Measurements from ENCODE around the gene FGD4. TPM values are rescaled to one million over a fixed set of nuclear protein-coding genes. Genes with fewer than 3 reads are reported as not detected.

Gene FGD4
- total RNA-seq, 1 experiment from 2014 or later: 54.3 TPM

DNA sequence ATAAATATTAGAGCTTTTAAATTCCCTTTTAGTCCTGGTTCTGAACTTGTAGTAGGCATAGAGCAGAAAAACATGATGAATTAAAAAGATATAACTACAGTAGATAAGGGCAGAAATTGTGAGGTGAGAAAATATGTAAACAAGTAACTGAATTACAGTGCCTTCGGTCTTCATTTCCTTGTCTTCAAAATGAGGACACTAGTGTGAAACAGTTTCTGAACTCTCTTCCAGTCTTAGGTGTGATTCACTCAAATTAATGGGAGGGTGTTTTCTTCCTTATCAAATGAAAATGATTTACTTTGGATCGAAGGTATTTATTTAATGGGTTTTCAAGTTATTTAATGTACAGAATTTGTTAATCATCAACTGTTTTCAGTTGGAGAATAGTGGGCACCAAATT lies 1.5 kb downstream of the FGD4 start:
- Histone ChIP-seq H4K8ac (replicated peaks; ENCODE audit: insufficient read length, low read depth, low read length) (no peak overlapping the region), H3T11ph (ENCODE audit: low read length) (no peak overlapping the region), H3K4me2 (ENCODE audit: insufficient read depth, insufficient read length, low read length) (peak overlapping the region; percentile 98), H2AFZ (ENCODE audit: low read length) (no peak overlapping the region), H2AK5ac (ENCODE audit: insufficient read length, low read length) (no peak overlapping the region), H4K20me1 (ENCODE audit: control insufficient read depth, insufficient read depth, insufficient read length) (no peaks in the 10 kb centered on the region), H3K14ac (ENCODE audit: insufficient read depth, low read length) (no peak overlapping the region), H4K5ac (ENCODE audit: insufficient read length, low read depth, low read length) (no peak overlapping the region), H3K4me1 (ENCODE audit: insufficient read depth, low read length) (peaks cover 7% of the 10 kb centered on the region; the same call in 1 of the 2 replicates), H2BK20ac (ENCODE audit: low read depth, low read length, poor library complexity, severe bottlenecking) (no peak overlapping the region), H3K18ac (ENCODE audit: insufficient read length, low read depth, low read length) (no peak overlapping the region), H3K9ac (ENCODE audit: extremely low read depth, insufficient read length, low read length) (peak overlapping the region; percentile 69), H3K79me1 (ENCODE audit: insufficient read depth, low read depth, low read length, poor library complexity, severe bottlenecking) (no peaks in the 10 kb centered on the region), H2BK5ac (ENCODE audit: insufficient read length, low read length) (no peak overlapping the region), H2BK120ac (ENCODE audit: low read depth, low read length, poor library complexity, severe bottlenecking) (no peak overlapping the region), H2BK15ac (ENCODE audit: low read depth, low read length) (no peak overlapping the region), H3K23me2 (ENCODE audit: insufficient read length, low read depth, low read length, poor library complexity, severe bottlenecking) (peaks cover 5% of the 10 kb centered on the region), H3K56ac (ENCODE audit: insufficient read length, low read depth, low read length) (no peak overlapping the region), H3K23ac (ENCODE audit: insufficient read length, low read depth, low read length) (no peak overlapping the region), H2BK12ac (ENCODE audit: insufficient read length, low read depth, low read length) (no peak overlapping the region), H3K4ac (ENCODE audit: low read depth, low read length) (no peak overlapping the region), H3K27ac (ENCODE audit: insufficient read length, low read depth, low read length) (no peak overlapping the region), H4K91ac (ENCODE audit: insufficient read length, low read depth, low read length) (no peak overlapping the region), H3K27me3 (ENCODE audit: insufficient read depth, low read length) (no peaks in the 10 kb centered on the region), H3K9me3 (ENCODE audit: control insufficient read depth, low read depth, low read length) (no peaks in the 10 kb centered on the region), H3K79me2 (ENCODE audit: insufficient read depth, low read length) (peaks cover 35% of the 10 kb centered on the region; the same call in 1 of the 2 replicates)
- WGBS (ENCODE audit: extremely low coverage, insufficient read length, low lambda C conversion rate): no CpG with 5 or more reads among the region's 2 CpGs
- Mint-ChIP-seq H3K36me3 (ENCODE audit: insufficient read depth in 1 of 3, low read depth in 3 of 3) (peaks cover 9 to 42% (median 35%) of the 10 kb centered on the region in 3 experiments), H3K27me3 (ENCODE audit: low read depth) (no peaks in the 10 kb centered on the region), H3K4me3 (peak overlapping the region; percentile 95 to 97), H3K9me3 (peaks cover 0 to 2% of the 10 kb centered on the region in 2 experiments; a peak in 2 of 5 replicates), H3K4me1 (peaks cover 32 to 52% of the 10 kb centered on the region in 2 experiments), H3K27ac (peak overlapping the region; percentile 92 to 99 (median 93))
- TF ChIP-seq, protein P1, sequence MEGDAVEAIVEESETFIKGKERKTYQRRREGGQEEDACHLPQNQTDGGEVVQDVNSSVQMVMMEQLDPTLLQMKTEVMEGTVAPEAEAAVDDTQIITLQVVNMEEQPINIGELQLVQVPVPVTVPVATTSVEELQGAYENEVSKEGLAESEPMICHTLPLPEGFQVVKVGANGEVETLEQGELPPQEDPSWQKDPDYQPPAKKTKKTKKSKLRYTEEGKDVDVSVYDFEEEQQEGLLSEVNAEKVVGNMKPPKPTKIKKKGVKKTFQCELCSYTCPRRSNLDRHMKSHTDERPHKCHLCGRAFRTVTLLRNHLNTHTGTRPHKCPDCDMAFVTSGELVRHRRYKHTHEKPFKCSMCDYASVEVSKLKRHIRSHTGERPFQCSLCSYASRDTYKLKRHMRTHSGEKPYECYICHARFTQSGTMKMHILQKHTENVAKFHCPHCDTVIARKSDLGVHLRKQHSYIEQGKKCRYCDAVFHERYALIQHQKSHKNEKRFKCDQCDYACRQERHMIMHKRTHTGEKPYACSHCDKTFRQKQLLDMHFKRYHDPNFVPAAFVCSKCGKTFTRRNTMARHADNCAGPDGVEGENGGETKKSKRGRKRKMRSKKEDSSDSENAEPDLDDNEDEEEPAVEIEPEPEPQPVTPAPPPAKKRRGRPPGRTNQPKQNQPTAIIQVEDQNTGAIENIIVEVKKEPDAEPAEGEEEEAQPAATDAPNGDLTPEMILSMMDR (conservative IDR thresholded peaks at IDR 0.05): no peak
- DNase-seq: no peak
